ENCODE measurements around the gene RGS14.

DNA sequence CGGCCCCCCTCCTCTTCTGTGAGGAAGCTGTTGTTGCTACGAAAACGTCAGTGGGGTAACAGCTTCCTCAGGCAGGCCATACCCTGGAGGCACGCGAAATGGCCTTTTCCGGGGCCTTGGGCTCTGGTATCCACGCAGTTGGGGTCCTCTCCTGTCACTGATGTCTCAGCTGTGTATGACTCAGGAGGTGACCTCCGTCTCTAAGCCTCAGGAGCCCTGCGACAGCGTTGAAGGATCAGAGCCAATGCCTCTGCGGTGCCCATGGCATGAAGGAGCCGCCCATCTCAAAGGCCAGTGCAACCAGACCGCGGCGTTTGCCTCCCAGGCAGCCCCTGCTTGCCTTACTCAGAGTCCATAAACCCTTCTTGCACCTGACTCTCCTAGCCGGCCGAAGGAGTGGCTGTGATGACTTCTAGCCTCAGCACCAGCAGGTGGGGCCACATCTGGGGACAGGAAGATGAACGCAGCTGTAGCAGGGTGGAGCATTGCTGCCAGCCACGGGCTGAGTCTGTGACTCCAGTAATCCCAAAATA is 45.0 kb upstream of the RGS14 start:
- TF ChIP-seq, protein P1, sequence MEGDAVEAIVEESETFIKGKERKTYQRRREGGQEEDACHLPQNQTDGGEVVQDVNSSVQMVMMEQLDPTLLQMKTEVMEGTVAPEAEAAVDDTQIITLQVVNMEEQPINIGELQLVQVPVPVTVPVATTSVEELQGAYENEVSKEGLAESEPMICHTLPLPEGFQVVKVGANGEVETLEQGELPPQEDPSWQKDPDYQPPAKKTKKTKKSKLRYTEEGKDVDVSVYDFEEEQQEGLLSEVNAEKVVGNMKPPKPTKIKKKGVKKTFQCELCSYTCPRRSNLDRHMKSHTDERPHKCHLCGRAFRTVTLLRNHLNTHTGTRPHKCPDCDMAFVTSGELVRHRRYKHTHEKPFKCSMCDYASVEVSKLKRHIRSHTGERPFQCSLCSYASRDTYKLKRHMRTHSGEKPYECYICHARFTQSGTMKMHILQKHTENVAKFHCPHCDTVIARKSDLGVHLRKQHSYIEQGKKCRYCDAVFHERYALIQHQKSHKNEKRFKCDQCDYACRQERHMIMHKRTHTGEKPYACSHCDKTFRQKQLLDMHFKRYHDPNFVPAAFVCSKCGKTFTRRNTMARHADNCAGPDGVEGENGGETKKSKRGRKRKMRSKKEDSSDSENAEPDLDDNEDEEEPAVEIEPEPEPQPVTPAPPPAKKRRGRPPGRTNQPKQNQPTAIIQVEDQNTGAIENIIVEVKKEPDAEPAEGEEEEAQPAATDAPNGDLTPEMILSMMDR (IDR thresholded peaks at IDR 0.05), result no peak
- TF ChIP-seq POLR2A (IDR thresholded peaks at IDR 0.05) (no peak), EP300 (IDR thresholded peaks at IDR 0.05) (no peak)

Data from tibial nerve (tissue), 4 donors.